GM18861 (cell line): ENCODE measurements around the gene SPATS2L.
"Not testable (repeated sequence)": the region's sequence is repeated elsewhere in the genome, so short reads cannot be mapped to it uniquely, and the experiment has no call there.

Experiments used
- ATAC-seq: cut with Tn5 transposase; IDR thresholded peaks from one replicate; pipeline ENCODE4 v1.9.1; 2021; ENCODE audit not compliant: unreplicated experiment

SPATS2L gene

GRCh38 chr2:200344202-200344601 lies 37.7 kb downstream of the SPATS2L start:
- not testable (repeated sequence) for ATAC-seq

- no peak for ATAC-seq
Measured at GRCh38 chr2:200345975-200346374, 39.5 kb downstream of the SPATS2L start.

GRCh38 chr2:200347301-200347700 lies 40.8 kb downstream of the SPATS2L start:
- no peak for ATAC-seq

- ATAC-seq, result no peak
Measured at GRCh38 chr2:200348897-200349563, 42.5 kb downstream of the SPATS2L start.

- no peak for ATAC-seq
Measured at GRCh38 chr2:200349868-200350267, 43.4 kb downstream of the SPATS2L start.

GRCh38 chr2:200350850-200351285 lies 44.4 kb downstream of the SPATS2L start:
- ATAC-seq, result no peak

GRCh38 chr2:200351815-200352214 lies 45.3 kb downstream of the SPATS2L start:
- ATAC-seq, result no peak

- ATAC-seq, result no peak
Measured at GRCh38 chr2:200352636-200353035, 46.1 kb downstream of the SPATS2L start.

GRCh38 chr2:200353120-200353519 lies 46.6 kb downstream of the SPATS2L start:
- ATAC-seq, result no peak

- no peak for ATAC-seq
Measured at GRCh38 chr2:200353874-200354273, 47.4 kb downstream of the SPATS2L start.

GRCh38 chr2:200354833-200355751 lies 48.6 kb downstream of the SPATS2L start:
- no peak for ATAC-seq

- no peak for ATAC-seq
Measured at GRCh38 chr2:200356321-200356720, 49.8 kb downstream of the SPATS2L start.

- no peak for ATAC-seq
Measured at GRCh38 chr2:200356857-200357384, 50.4 kb downstream of the SPATS2L start.

GRCh38 chr2:200357845-200358244 lies 51.4 kb downstream of the SPATS2L start:
- no peak for ATAC-seq

GRCh38 chr2:200359552-200359951 lies 53.1 kb downstream of the SPATS2L start:
- ATAC-seq, result no peak

- no peak for ATAC-seq
Measured at GRCh38 chr2:200360364-200360763, 53.9 kb downstream of the SPATS2L start.

GRCh38 chr2:200362202-200362917 lies 55.9 kb downstream of the SPATS2L start:
- no peak for ATAC-seq

GRCh38 chr2:200363279-200363678 lies 56.8 kb downstream of the SPATS2L start:
- ATAC-seq, result no peak

GRCh38 chr2:200364142-200364541 lies 57.6 kb downstream of the SPATS2L start:
- no peak for ATAC-seq

GRCh38 chr2:200364620-200365019 lies 58.1 kb downstream of the SPATS2L start:
- no peak for ATAC-seq

- no peak for ATAC-seq
Measured at GRCh38 chr2:200365209-200365608, 58.7 kb downstream of the SPATS2L start.
